Smooth muscle cell (in vitro differentiated cells): Measurements from ENCODE around the gene ANLN. TPM values are rescaled to one million over a fixed set of nuclear protein-coding genes. Genes with fewer than 3 reads are reported as not detected.

ENCODE experiments used
- DNase-seq: peaks from one replicate; lab custom pipeline; 2025; ENCODE audit not compliant: unreplicated experiment; lab: John Stamatoyannopoulos, UW
- H2AFZ ChIP-seq: fragments of 200-600 bp; sonication (generic); 2 replicates; pipeline ENCODE4 v1.6.0; 2016; ENCODE audit warnings: antibody characterized with exemption, low read depth, mild to moderate bottlenecking
- H3F3A ChIP-seq: fragments of 200-600 bp; sonication (generic); 2 replicates; pipeline ENCODE4 v1.6.0; 2017; ENCODE audit warnings: antibody characterized with exemption, low read depth
- H3K27ac ChIP-seq: fragments of 200-600 bp; sonication (generic); 2 replicates; pipeline ENCODE4 v1.5.1; 2016; ENCODE audit warnings: low read depth, mild to moderate bottlenecking
- H3K27me3 ChIP-seq: fragments of 200-600 bp; sonication (generic); 2 replicates; pipeline ENCODE4 v1.6.1; 2016; ENCODE audit warnings: low read depth, mild to moderate bottlenecking
- H3K36me3 ChIP-seq: fragments of 200-600 bp; sonication (generic); 2 replicates; pipeline ENCODE4 v1.5.1; 2016; ENCODE audit warnings: low read depth
- H3K4me1 ChIP-seq: fragments of 200-600 bp; sonication (generic); 2 replicates; pipeline ENCODE4 v1.5.1; 2016; ENCODE audit warnings: low read depth
- H3K4me2 ChIP-seq: fragments of 200-600 bp; sonication (generic); 2 replicates; pipeline ENCODE4 v1.6.0; 2016; ENCODE audit warnings: mild to moderate bottlenecking
- H3K4me3 ChIP-seq: fragments of 200-600 bp; sonication (generic); 2 replicates; pipeline ENCODE4 v1.5.1; 2016; ENCODE audit warnings: mild to moderate bottlenecking
- H3K79me2 ChIP-seq: fragments of 200-600 bp; sonication (generic); 2 replicates; pipeline ENCODE4 v1.6.0; 2016; ENCODE audit warnings: low read depth, mild to moderate bottlenecking
- H3K9ac ChIP-seq: fragments of 200-600 bp; sonication (generic); 2 replicates; pipeline ENCODE4 v1.6.0; 2016; ENCODE audit warnings: low read depth
- H3K9me3 ChIP-seq: fragments of 200-600 bp; sonication (generic); replicated peaks from 2 replicates; pipeline ENCODE4 v1.5.1; 2016; ENCODE audit warnings: low read depth
- H4K20me1 ChIP-seq: fragments of 200-600 bp; sonication (generic); 2 replicates; pipeline ENCODE4 v1.6.0; 2016; ENCODE audit warnings: low read depth
- WGBS: methylation state at CpG from one replicate; pipeline ENCODE4 v1.1.7; 2016; ENCODE audit warnings: low lambda C conversion rate; 5-methylcytosine and 5-hydroxymethylcytosine counted together
- polyA plus RNA-seq: library from polyadenylated mRNA; unstranded; fragments of >200 nt; fragmentation: Nextera tagmentation; extraction: Ambion mirVana; gene quantifications from 2 replicates; pipeline ENCODE4 v1.2.1, GENCODE V29; 2016
- total RNA-seq: library from RNA; depleted of rRNA; stranded (reverse); fragments of >200 nt; gene quantifications from 2 replicates; pipeline ENCODE4 v1.2.3, GENCODE V29; 2014
- TF ChIP-seq, protein P1 (sequence below): fragments of 200-600 bp; sonication (generic); IDR thresholded peaks from 2 replicates; pipeline ENCODE4 v1.5.1; 2017; ENCODE audit warnings: borderline replicate concordance, mild to moderate bottlenecking, antibody characterized with exemption; ENCODE audit not compliant: insufficient read depth, poor library complexity, severe bottlenecking

The ANLN gene
- total and polyA plus RNA-seq, 2 experiments from 2014 or later: 9.0 to 28.7 TPM

DNA sequence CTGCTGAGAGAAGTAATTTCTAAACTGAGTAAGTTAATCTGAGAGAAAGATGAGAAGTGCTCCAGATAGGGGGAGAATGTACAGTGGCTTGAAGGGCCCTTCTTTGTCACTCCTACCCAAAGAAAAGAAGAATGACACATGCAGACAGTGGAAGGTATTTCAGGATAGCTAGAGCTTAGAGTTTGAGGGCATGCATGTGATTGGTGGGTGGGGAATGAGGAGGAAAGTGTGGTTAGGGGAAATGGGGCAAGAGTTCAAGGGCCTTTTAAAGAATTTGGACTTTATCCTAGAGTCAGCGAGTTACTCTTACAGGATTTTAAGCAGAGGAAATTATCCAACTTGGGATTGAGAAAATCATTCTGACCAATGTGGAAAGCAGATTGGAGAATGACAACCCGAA, 50.0 kb downstream of the ANLN start:
- no peaks in the 10 kb centered on the region for H3K79me2 ChIP-seq
- no peak for DNase-seq

DNA sequence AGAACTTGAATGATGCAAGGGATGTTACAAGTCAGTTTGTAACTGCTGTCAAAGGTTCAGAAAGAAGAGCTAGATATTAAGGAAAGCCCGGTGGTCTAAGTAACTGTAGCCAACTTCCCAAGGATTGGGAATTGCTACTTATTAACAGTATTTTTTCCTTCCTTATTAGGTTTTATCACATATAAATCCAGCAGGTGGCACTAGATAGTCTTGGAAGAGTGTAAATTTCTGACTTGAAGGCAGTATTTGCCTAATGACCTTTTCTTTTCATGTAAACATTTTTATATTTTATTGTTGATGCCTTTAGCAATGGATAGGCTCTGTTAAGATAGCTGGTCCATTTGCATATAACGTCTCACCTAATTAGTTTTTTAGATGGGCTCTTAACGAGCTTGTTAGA, 51.2 kb downstream of the ANLN start:
- Histone ChIP-seq H3K4me1 (no peaks in the 10 kb centered on the region), H3K27me3 (no peaks in the 10 kb centered on the region)

More for the DNA sequence above, 50.0 kb downstream of the ANLN start:
- H4K20me1 ChIP-seq: no peaks in the 10 kb centered on the region
- H3K27ac ChIP-seq: no peak overlapping the region
- H3K4me1 ChIP-seq: no peaks in the 10 kb centered on the region
- TF ChIP-seq, protein P1, sequence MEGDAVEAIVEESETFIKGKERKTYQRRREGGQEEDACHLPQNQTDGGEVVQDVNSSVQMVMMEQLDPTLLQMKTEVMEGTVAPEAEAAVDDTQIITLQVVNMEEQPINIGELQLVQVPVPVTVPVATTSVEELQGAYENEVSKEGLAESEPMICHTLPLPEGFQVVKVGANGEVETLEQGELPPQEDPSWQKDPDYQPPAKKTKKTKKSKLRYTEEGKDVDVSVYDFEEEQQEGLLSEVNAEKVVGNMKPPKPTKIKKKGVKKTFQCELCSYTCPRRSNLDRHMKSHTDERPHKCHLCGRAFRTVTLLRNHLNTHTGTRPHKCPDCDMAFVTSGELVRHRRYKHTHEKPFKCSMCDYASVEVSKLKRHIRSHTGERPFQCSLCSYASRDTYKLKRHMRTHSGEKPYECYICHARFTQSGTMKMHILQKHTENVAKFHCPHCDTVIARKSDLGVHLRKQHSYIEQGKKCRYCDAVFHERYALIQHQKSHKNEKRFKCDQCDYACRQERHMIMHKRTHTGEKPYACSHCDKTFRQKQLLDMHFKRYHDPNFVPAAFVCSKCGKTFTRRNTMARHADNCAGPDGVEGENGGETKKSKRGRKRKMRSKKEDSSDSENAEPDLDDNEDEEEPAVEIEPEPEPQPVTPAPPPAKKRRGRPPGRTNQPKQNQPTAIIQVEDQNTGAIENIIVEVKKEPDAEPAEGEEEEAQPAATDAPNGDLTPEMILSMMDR: no peak
- H3K4me3 ChIP-seq: no peak overlapping the region
- H3K36me3 ChIP-seq: no peaks in the 10 kb centered on the region
- H3F3A ChIP-seq: no peaks in the 10 kb centered on the region
- H3K9me3 ChIP-seq: no peaks in the 10 kb centered on the region
- no peak overlapping the region for H2AFZ ChIP-seq
- WGBS: 94% methylated on average over 2 of the region's 2 CpGs
- H3K4me2 ChIP-seq: no peak overlapping the region
- no peaks in the 10 kb centered on the region for H3K27me3 ChIP-seq
- no peak overlapping the region for H3K9ac ChIP-seq

DNA sequence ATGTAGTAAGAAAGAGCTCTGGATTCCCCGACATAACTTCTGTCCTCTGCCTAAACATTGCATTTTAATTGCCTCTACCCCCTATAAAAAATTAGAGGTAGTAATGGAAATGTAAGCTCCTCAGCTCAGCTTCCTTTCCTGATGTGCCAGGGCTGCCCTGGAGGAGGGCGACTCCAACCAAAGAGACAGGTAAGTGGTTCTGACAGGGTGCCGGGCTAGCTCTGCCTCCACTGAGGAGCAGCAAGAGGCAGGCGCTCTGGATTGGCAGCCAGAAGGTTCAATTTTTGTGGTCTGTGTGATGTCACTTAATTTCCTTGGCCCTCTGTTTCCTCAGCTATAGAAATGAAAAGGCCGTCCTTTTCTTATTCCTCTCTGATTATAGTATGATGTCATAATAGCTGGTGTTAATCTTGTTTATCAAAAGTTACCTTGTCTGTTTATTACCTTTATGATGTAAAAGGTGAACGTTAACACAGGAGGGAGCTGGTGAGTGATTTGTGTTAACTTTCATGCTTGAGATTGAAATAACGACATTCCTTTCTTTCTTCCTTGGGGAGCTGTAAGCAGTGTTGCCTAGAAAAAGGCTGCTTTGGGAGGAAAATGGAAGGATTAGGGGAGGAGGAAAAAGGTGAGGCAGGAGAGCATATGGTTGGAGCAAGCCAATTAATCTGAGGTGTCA, 51.8 kb downstream of the ANLN start:
- H3K27me3 ChIP-seq: no peaks in the 10 kb centered on the region
- H3K27ac ChIP-seq: no peak overlapping the region
- no peak overlapping the region for H2AFZ ChIP-seq
- TF ChIP-seq, protein P1: no peak
- no peak for DNase-seq
- H3K9me3 ChIP-seq: no peaks in the 10 kb centered on the region
- no peak overlapping the region for H3K9ac ChIP-seq
- no peaks in the 10 kb centered on the region for H3F3A ChIP-seq
- no peaks in the 10 kb centered on the region for H4K20me1 ChIP-seq
- no peaks in the 10 kb centered on the region for H3K79me2 ChIP-seq
- H3K4me2 ChIP-seq: no peak overlapping the region
- WGBS: 85% methylated on average over 7 of the region's 7 CpGs
- no peak overlapping the region for H3K4me3 ChIP-seq
- H3K36me3 ChIP-seq: no peaks in the 10 kb centered on the region
- H3K4me1 ChIP-seq: no peaks in the 10 kb centered on the region

More for the DNA sequence above, 51.2 kb downstream of the ANLN start:
- Histone ChIP-seq H3K9ac (no peak overlapping the region), H3K36me3 (no peaks in the 10 kb centered on the region), H3K4me3 (no peak overlapping the region), H3K4me2 (no peak overlapping the region), H3K9me3 (no peaks in the 10 kb centered on the region), H3F3A (no peaks in the 10 kb centered on the region), H3K79me2 (no peaks in the 10 kb centered on the region), H4K20me1 (no peaks in the 10 kb centered on the region), H3K27ac (no peak overlapping the region), H2AFZ (no peak overlapping the region)
- 82% methylated on average over 3 of the region's 3 CpGs for WGBS
- TF ChIP-seq, protein P1: peak; percentile 49
- DNase-seq: no peak
